H9 (cell line): ENCODE results near the gene KDM4C. TPM values are rescaled to one million over a fixed set of nuclear protein-coding genes. Genes with fewer than 3 reads are reported as not detected.

Source experiments
- DNase-seq: peaks from one replicate; pipeline ENCODE4 v3.0.0-alpha.2; 2017
- H2AFZ ChIP-seq: one replicate; pipeline ENCODE4 v1.6.1; 2013; ENCODE audit warnings: mild to moderate bottlenecking, low read length, control low read depth, moderate library complexity
- H2AK5ac ChIP-seq: 2 replicates; pipeline ENCODE4 v1.6.1; 2013; ENCODE audit warnings: low read length, control low read depth, mixed read lengths; ENCODE audit not compliant: insufficient read length
- H2BK120ac ChIP-seq: one replicate; pipeline ENCODE4 v1.6.1; 2013; ENCODE audit warnings: low read depth, mild to moderate bottlenecking, low read length, control low read depth, inconsistent platforms; ENCODE audit not compliant: poor library complexity, severe bottlenecking
- H2BK12ac ChIP-seq: 2 replicates; pipeline ENCODE4 v1.6.1; 2013; ENCODE audit warnings: low read length, control low read depth, mixed read lengths, low read depth; ENCODE audit not compliant: insufficient read length
- H2BK15ac ChIP-seq: 2 replicates; pipeline ENCODE4 v1.6.1; 2013; ENCODE audit warnings: low read depth, low read length, control low read depth
- H2BK20ac ChIP-seq: one replicate; pipeline ENCODE4 v1.6.1; 2013; ENCODE audit warnings: low read depth, mild to moderate bottlenecking, low read length, control low read depth, inconsistent platforms; ENCODE audit not compliant: poor library complexity, severe bottlenecking
- H2BK5ac ChIP-seq: 2 replicates; pipeline ENCODE4 v1.6.1; 2013; ENCODE audit warnings: low read length, control low read depth, mixed read lengths; ENCODE audit not compliant: insufficient read length
- H3K14ac ChIP-seq: 2 replicates; pipeline ENCODE4 v1.6.1; 2013; ENCODE audit warnings: low read length, control low read depth; ENCODE audit not compliant: insufficient read depth
- H3K18ac ChIP-seq: 2 replicates; pipeline ENCODE4 v1.6.1; 2013; ENCODE audit warnings: low read depth, mild to moderate bottlenecking, mixed read lengths, low read length, control low read depth; ENCODE audit not compliant: insufficient read length
- H3K23ac ChIP-seq: 2 replicates; pipeline ENCODE4 v1.6.1; 2013; ENCODE audit warnings: low read length, control low read depth, mixed read lengths, low read depth; ENCODE audit not compliant: insufficient read length
- H3K23me2 ChIP-seq: 2 replicates; pipeline ENCODE4 v1.6.1; 2013; ENCODE audit warnings: low read depth, mild to moderate bottlenecking, mixed read lengths, low read length, control low read depth; ENCODE audit not compliant: insufficient read length, poor library complexity, severe bottlenecking
- H3K27ac ChIP-seq: 2 replicates; pipeline ENCODE4 v1.5.1; 2013; ENCODE audit warnings: low read length, control low read depth, mixed read lengths, low read depth; ENCODE audit not compliant: insufficient read length
- H3K27me3 ChIP-seq: 2 replicates; pipeline ENCODE4 v1.6.1; 2013; ENCODE audit warnings: low read length, control low read depth, inconsistent platforms; ENCODE audit not compliant: insufficient read depth
- H3K4ac ChIP-seq: 2 replicates; pipeline ENCODE4 v1.6.1; 2013; ENCODE audit warnings: low read depth, mild to moderate bottlenecking, control low read depth, inconsistent platforms, low read length, moderate library complexity
- H3K4me1 ChIP-seq: 2 replicates; pipeline ENCODE4 v1.6.1; 2013; ENCODE audit warnings: low read length, control low read depth, inconsistent platforms; ENCODE audit not compliant: insufficient read depth
- H3K4me2 ChIP-seq: 2 replicates; pipeline ENCODE4 v1.6.1; 2013; ENCODE audit warnings: low read length, control low read depth, mixed read lengths; ENCODE audit not compliant: insufficient read length, insufficient read depth
- H3K56ac ChIP-seq: 2 replicates; pipeline ENCODE4 v1.6.1; 2013; ENCODE audit warnings: low read depth, mild to moderate bottlenecking, mixed read lengths, low read length, control low read depth; ENCODE audit not compliant: insufficient read length
- H3K79me1 ChIP-seq: 2 replicates; pipeline ENCODE4 v1.6.1; 2013; ENCODE audit warnings: low read depth, mild to moderate bottlenecking, moderate library complexity, low read length, control low read depth, inconsistent platforms; ENCODE audit not compliant: insufficient read depth, poor library complexity, severe bottlenecking
- H3K79me2 ChIP-seq: 2 replicates; pipeline ENCODE4 v1.6.1; 2013; ENCODE audit warnings: low read length, control low read depth, inconsistent platforms; ENCODE audit not compliant: insufficient read depth
- H3K9ac ChIP-seq: 2 replicates; pipeline ENCODE4 v1.6.1; 2013; ENCODE audit warnings: low read length, control low read depth, mixed read lengths; ENCODE audit not compliant: insufficient read length; ENCODE audit errors: extremely low read depth
- H3K9me3 ChIP-seq: one replicate; pipeline ENCODE4 v1.6.1; 2013; ENCODE audit warnings: low read depth, low read length, inconsistent platforms; ENCODE audit not compliant: control insufficient read depth
- H3T11ph ChIP-seq: one replicate; pipeline ENCODE4 v1.6.1; 2013; ENCODE audit warnings: mild to moderate bottlenecking, low read length, control low read depth, inconsistent platforms
- H4K20me1 ChIP-seq: one replicate; pipeline ENCODE4 v1.6.1; 2013; ENCODE audit not compliant: control insufficient read depth, insufficient read length, insufficient read depth
- H4K5ac ChIP-seq: 2 replicates; pipeline ENCODE4 v1.6.1; 2013; ENCODE audit warnings: low read depth, mild to moderate bottlenecking, mixed read lengths, low read length, control low read depth; ENCODE audit not compliant: insufficient read length
- H4K8ac ChIP-seq: replicated peaks from 2 replicates; pipeline ENCODE4 v1.6.1; 2013; ENCODE audit warnings: low read length, control low read depth, mixed read lengths, low read depth; ENCODE audit not compliant: insufficient read length
- H4K91ac ChIP-seq: 2 replicates; pipeline ENCODE4 v1.6.1; 2013; ENCODE audit warnings: low read depth, mild to moderate bottlenecking, moderate library complexity, mixed read lengths, low read length, control low read depth; ENCODE audit not compliant: insufficient read length
- H3K27ac Mint-ChIP-seq, 3 experiments: 2 replicates in 2 of 3; 3 replicates in 1 of 3; pipeline ENCODE4 v1.8.0; 2020 to 2021; ENCODE audit warnings: mixed read lengths in 3 of 3, mild to moderate bottlenecking in 1 of 3, moderate library complexity in 1 of 3
- H3K27me3 Mint-ChIP-seq: 2 replicates; pipeline ENCODE4 v1.8.0; 2021; ENCODE audit warnings: low read depth, mild to moderate bottlenecking, moderate library complexity, mixed read lengths
- H3K36me3 Mint-ChIP-seq, 3 experiments: 2 replicates in 2 of 3; 3 replicates in 1 of 3; pipeline ENCODE4 v1.8.0; 2020 to 2021; ENCODE audit warnings: low read depth in 3 of 3, mixed read lengths in 3 of 3; ENCODE audit not compliant: insufficient read depth in 1 of 3
- H3K4me1 Mint-ChIP-seq, 2 experiments: 2 replicates each; pipeline ENCODE4 v1.8.0; 2020; ENCODE audit warnings: mixed read lengths in 2 of 2
- H3K4me3 Mint-ChIP-seq, 2 experiments: 2 replicates in 1 of 2; 3 replicates in 1 of 2; pipeline ENCODE4 v1.8.0; 2020 to 2021; ENCODE audit warnings: mild to moderate bottlenecking in 2 of 2, mixed read lengths in 2 of 2, moderate library complexity in 1 of 2
- H3K9me3 Mint-ChIP-seq, 2 experiments: 2 replicates in 1 of 2; 3 replicates in 1 of 2; pipeline ENCODE4 v1.8.0; 2020; ENCODE audit warnings: mild to moderate bottlenecking in 2 of 2, mixed read lengths in 2 of 2, moderate library complexity in 1 of 2
- WGBS: extraction: QIAGEN DNeasy Blood & Tissue Kit; methylation state at CpG from one replicate; pipeline ENCODE4 v1.1.7; 2013; ENCODE audit warnings: missing lambda C conversion rate, low lambda C conversion rate, mixed read lengths; ENCODE audit not compliant: insufficient read length; ENCODE audit errors: extremely low coverage; 5-methylcytosine and 5-hydroxymethylcytosine counted together
- total RNA-seq: library from RNA; stranded (reverse); gene quantifications from 2 replicates; pipeline ENCODE4 v1.2.1, GENCODE V29; 2021
- TF ChIP-seq, protein P1 (sequence below): fragments of 200-600 bp; sonication (generic); conservative IDR thresholded peaks from 3 replicates; pipeline ENCODE4 v1.8.0; 2021; ENCODE audit warnings: antibody characterized with exemption, mild to moderate bottlenecking

KDM4C gene
- total RNA-seq, 1 experiment from 2014 or later, result 24.0 TPM

DNA sequence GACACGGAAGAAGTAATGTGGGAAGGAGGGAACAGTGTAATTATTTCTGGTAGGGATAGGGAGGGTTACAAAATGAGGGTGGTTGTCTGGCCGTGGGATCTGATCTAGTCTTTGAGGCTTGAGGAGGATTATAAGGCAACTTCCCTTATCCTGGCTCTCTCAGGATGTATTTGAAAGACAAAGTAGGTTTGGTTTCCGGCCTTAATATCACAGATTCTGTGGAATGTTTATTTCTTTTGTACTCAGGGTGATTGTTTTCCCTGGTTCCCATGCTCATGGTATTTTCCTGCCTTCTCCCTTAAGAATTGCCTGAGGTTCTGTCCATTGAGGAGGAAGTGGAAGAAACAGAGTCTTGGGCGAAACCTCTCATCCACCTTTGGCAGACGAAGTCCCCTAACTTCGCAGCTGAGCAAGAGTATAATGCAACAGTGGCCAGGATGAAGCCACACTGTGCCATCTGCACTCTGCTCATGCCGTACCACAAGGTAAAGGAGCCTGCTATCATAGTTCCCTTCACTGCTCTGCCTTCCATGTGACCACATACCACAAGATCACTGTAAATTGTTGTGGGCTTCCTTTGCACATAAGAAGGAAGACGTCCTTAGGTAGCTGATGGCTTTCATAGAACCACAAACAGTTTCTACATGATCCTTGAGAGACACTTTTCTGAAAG lies 253.8 kb downstream of the KDM4C start:
- H2AK5ac ChIP-seq, result no peak overlapping the region
- no peaks in the 10 kb centered on the region for H3K23me2 ChIP-seq
- H3K9ac ChIP-seq, result no peak overlapping the region
- no peak for DNase-seq
- H3K9me3 ChIP-seq, result no peaks in the 10 kb centered on the region
- no peak overlapping the region for H2BK15ac ChIP-seq
- no peak overlapping the region for H2AFZ ChIP-seq
- Mint-ChIP-seq H3K36me3 (peaks cover 4 to 20% (median 20%) of the 10 kb centered on the region in 3 experiments; a peak in 6 of 7 replicates), H3K27ac (peak overlapping the region; percentile 6 to 89 (median 35); a peak in 3 of 7 replicates), H3K4me1 (peaks cover 0 to 8% of the 10 kb centered on the region in 2 experiments; a peak in 2 of 4 replicates), H3K4me3 (no peak overlapping the region), H3K27me3 (no peaks in the 10 kb centered on the region), H3K9me3 (no peaks in the 10 kb centered on the region)
- WGBS, result no CpG with 5 or more reads among the region's 8 CpGs
- H3K23ac ChIP-seq, result no peak overlapping the region
- no peaks in the 10 kb centered on the region for H3K79me1 ChIP-seq
- no peaks in the 10 kb centered on the region for H3K27me3 ChIP-seq
- TF ChIP-seq, protein P1, sequence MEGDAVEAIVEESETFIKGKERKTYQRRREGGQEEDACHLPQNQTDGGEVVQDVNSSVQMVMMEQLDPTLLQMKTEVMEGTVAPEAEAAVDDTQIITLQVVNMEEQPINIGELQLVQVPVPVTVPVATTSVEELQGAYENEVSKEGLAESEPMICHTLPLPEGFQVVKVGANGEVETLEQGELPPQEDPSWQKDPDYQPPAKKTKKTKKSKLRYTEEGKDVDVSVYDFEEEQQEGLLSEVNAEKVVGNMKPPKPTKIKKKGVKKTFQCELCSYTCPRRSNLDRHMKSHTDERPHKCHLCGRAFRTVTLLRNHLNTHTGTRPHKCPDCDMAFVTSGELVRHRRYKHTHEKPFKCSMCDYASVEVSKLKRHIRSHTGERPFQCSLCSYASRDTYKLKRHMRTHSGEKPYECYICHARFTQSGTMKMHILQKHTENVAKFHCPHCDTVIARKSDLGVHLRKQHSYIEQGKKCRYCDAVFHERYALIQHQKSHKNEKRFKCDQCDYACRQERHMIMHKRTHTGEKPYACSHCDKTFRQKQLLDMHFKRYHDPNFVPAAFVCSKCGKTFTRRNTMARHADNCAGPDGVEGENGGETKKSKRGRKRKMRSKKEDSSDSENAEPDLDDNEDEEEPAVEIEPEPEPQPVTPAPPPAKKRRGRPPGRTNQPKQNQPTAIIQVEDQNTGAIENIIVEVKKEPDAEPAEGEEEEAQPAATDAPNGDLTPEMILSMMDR, result no peak
- H3K18ac ChIP-seq, result no peak overlapping the region
- H4K8ac ChIP-seq, result no peak overlapping the region
- no peaks in the 10 kb centered on the region for H3K79me2 ChIP-seq
- no peak overlapping the region for H2BK5ac ChIP-seq
- no peak overlapping the region for H4K5ac ChIP-seq
- H3K27ac ChIP-seq, result no peak overlapping the region
- H3K4me1 ChIP-seq, result no peaks in the 10 kb centered on the region
- no peak overlapping the region for H4K91ac ChIP-seq
- H2BK20ac ChIP-seq, result no peak overlapping the region
- H3K4ac ChIP-seq, result no peak overlapping the region
- peaks cover 4% of the 10 kb centered on the region for H4K20me1 ChIP-seq
- no peak overlapping the region for H3K14ac ChIP-seq
- no peak overlapping the region for H2BK120ac ChIP-seq
- H3K56ac ChIP-seq, result no peak overlapping the region
- H2BK12ac ChIP-seq, result no peak overlapping the region
- H3K4me2 ChIP-seq, result no peak overlapping the region
- no peak overlapping the region for H3T11ph ChIP-seq
